Measurements from ENCODE around the gene CDH11.

- TF ChIP-seq CTCF (IDR thresholded peaks at IDR 0.05; ENCODE audit: insufficient read depth, low read length): no peak
- no peak for TF ChIP-seq REST (IDR thresholded peaks at IDR 0.05; ENCODE audit: insufficient replicate concordance, low read depth)
- no peak for TF ChIP-seq GABPA (IDR thresholded peaks at IDR 0.05; ENCODE audit: low read depth)
- no peak for TF ChIP-seq SPI1 (IDR thresholded peaks at IDR 0.05; ENCODE audit: borderline replicate concordance, low read depth)
- TF ChIP-seq POLR2AphosphoS5 (IDR thresholded peaks at IDR 0.05; ENCODE audit: low read depth): no peak
Observed at GRCh38 chr16:65059406-65059980, 62.4 kb downstream of the CDH11 start.
